GM18520 (cell line): ENCODE results near the gene ZNF786.
"Not testable (repeated sequence)": the region's sequence is repeated elsewhere in the genome, so short reads cannot be mapped to it uniquely, and the experiment has no call there.

Experiments used
- ATAC-seq: cut with Tn5 transposase; IDR thresholded peaks from one replicate; pipeline ENCODE4 v1.9.1; 2021; ENCODE audit not compliant: unreplicated experiment

The ZNF786 gene

GRCh38 chr7:149081914-149082313, 8.6 kb downstream of the ZNF786 start:
- ATAC-seq, result no peak

DNA sequence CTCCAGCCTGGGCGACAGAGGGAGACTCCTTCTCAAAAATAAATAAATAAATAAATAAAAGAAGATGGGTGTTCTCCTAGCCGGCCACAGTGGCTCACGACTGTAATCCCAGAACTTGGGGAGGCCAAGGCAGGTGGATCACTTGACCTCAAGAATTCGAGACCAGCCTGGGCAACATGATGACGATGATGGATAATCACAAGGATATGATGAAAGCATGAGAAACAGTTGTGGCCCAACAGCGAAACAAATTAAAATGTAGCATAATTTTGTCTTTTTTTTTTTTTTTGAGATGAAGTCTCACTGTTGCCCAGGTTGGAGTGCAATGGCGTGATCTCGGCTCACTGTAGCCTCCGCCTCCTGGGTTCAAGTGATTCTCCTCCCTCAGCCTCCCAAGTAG, 12.9 kb downstream of the ZNF786 start:
- no peak for ATAC-seq

DNA sequence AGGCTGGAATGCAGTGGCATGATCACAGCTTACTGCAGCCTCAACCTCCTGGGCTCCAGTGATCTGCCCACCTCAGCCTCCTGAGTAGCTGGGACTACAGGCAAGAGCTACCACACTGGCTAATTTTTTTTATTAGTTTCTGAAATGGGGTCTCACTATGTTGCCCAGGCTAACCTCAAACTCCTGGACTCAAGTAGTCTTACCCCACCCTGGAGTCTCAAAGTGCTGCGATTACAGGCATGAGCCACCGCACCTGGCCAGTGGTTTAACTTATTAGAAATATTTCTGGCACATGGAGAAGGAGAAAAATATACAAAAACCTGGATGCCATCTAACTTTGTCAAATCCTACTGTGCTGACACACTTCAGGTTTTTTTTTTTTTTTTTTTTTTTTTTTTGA, 15.2 kb downstream of the ZNF786 start:
- no peak for ATAC-seq

DNA sequence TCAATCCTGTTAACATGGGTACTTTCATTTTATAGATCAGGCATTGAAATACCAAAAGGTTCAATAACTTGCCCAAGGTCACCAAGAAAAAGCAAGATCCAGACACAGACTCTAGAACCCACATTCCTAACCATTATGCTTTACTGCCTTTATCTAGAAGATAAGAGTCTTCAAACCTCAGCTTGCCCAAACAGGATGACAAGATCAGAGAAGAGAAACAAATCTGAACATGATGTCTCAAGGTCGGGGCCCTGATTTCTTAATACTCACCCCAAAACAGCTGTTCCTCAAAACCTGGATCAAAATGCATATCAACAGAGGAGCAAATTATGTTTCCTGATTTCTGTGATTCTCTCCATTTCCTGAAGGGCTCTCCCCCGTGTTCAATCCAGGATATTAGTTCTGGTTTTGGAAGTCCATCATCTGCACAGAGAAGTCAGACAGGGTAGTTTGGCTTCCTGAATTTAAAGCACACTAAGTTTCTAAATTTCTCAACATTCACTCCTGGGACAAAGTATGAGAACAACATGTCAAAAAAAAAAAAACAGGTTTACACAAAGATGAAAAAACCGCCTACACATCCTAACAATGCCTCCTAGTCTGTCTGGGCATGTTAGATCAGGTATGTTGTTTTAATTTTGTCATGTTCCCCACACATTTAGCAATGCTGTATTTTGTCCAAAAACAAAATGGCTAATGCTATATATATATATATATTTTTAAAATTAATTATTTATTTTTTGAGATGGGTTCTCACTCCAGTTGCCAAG, 16.2 kb downstream of the ZNF786 start:
- no peak for ATAC-seq

GRCh38 chr7:149072438-149072775, 18.1 kb downstream of the ZNF786 start:
- ATAC-seq, result no peak

- ATAC-seq, result no peak
Observed at GRCh38 chr7:149071641-149072437, 18.7 kb downstream of the ZNF786 start.

- no peak for ATAC-seq
Observed at GRCh38 chr7:149071182-149071635, 19.3 kb downstream of the ZNF786 start.

DNA sequence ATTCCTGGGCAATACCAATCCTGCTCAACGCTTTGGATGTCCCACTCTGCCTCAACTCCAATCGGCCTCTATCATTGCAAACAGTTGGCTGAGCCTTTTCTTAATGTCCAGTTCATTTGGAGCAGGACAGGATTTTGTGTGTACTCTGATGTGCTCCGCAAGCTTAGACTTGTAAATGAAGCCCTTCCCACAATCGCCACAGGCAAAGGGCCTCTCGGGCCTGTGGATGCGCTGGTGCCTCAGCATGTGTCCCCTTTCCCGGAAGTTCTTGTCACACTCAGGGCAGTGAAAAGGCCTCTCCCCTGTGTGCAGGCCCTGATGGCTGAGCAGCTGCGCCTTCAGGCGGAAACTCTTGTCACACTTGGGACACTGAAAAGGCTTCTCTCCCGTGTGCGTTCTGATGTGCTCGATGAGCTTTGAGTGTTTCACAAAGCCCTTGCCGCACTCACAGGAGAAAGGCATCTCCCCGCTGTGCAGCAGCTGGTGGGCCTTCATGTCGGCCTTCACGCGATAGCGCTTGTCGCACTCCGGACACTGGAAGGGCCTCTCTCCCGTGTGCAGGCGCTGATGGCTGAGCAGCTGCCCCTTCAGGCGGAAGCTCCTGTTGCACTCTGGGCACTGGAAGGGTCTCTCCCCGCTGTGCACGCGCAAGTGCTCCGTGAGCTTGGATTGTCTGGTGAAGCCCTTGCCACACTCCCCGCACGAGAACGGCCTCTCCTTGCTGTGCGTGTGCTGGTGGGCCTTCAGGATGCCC, 20.0 kb downstream of the ZNF786 start:
- ATAC-seq, result no peak

- no peak for ATAC-seq
Observed at GRCh38 chr7:149067869-149068268, 22.6 kb downstream of the ZNF786 start.

DNA sequence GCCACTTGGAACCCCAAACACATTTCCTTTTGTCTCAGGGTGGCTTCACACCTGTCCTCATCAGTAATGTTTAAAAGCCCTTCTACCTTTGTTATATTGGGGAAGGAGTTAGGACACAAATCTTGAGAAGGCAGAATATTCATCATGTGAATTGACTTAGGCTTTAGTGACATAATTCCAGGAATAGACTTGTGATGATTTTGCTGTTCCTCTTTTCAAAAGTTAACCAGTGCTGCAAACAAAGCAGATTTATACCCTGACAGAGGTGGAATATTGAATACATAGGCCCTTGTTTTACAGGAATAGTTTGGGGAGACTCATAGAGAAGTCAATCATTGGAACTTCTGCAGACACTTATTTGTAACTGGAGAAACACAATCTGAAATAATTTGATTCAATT, 27.0 kb downstream of the ZNF786 start:
- no peak for ATAC-seq

GRCh38 chr7:149062217-149062899, 28.2 kb downstream of the ZNF786 start:
- not testable (repeated sequence) for ATAC-seq

- ATAC-seq, result no peak
Observed at GRCh38 chr7:149060156-149060555, 30.4 kb downstream of the ZNF786 start.

- ATAC-seq, result no peak
Observed at GRCh38 chr7:149053885-149054284, 36.6 kb downstream of the ZNF786 start.

DNA sequence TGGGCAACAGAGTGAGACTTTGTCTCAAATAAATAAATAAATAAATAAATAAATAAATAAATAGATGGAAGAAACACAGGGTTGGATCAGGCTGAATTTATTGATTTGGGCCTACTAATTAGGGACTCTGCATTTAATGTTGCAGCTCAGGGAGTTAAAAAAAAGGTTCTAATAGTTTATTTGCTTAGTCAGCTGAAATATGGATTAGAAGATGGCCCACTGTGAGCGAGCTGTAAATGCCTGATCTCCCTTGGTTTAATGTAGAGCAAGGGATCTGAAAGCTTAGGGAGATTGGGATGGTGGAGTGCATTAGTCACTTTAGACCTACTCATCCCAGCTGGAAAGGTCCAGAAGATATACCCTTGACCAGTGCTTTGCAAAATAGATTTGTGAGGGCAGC, 37.1 kb downstream of the ZNF786 start:
- ATAC-seq, result no peak

- ATAC-seq, result no peak
Observed at GRCh38 chr7:149050941-149051340, 39.6 kb downstream of the ZNF786 start.

GRCh38 chr7:149048805-149049204, 41.7 kb downstream of the ZNF786 start:
- ATAC-seq, result no peak

DNA sequence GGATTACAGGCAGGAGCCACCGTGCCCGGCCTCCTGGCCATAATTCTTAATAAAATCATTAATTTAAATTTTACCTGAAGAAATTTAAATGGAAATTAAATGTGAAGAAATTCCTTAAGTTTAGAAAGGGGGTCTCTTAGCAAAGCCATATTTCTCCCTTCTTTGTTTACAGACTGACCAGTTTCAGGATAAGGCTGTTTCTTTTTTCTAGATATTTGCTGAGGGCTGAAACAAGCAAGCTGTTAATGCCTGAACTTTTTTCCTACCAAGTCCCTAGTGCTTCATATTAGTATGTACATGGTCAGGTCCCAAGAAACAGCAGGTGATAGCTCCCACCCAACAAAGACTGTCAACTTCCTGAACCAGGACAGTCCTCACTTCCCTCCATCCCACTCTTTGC, 44.1 kb downstream of the ZNF786 start:
- ATAC-seq, result no peak

- no peak for ATAC-seq
Observed at GRCh38 chr7:149043936-149044335, 46.6 kb downstream of the ZNF786 start.

GRCh38 chr7:149041350-149041749, 49.2 kb downstream of the ZNF786 start:
- no peak for ATAC-seq

DNA sequence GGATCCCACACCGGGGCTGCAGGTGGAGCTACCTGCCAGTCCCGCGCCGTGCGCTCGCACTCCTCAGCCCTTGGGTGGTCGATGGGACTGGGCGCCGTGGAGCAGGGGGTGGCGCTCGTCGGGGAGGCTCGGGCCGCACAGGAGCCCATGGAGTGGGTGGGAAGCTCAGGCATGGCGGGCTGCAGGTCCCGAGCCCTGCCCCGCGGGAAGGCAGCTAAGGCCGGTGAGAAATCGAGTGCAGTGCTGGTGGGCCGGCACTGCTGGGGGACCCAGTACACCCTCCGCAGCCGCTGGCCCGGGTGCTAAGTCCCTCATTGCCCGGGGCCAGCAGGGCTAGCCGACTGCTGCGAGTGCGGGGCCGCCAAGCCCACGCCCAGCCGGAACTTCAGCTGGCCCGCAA, 51.9 kb downstream of the ZNF786 start:
- not testable (repeated sequence) for ATAC-seq

GRCh38 chr7:149036676-149037075, 53.8 kb downstream of the ZNF786 start:
- no peak for ATAC-seq
